HEK293T (cell line): Measurements from ENCODE around the gene MCOLN3.

Experiments used
- CTCF ChIA-PET: fragments of 350-600 bp; formaldehyde crosslinking; extraction: SDS; loops from one replicate; lab custom pipeline; 2021; ENCODE audit warnings: antibody characterized with exemption, inconsistent platforms; lab: Yijun Ruan, JAX
- POLR2A ChIA-PET: fragments of 350-600 bp; formaldehyde crosslinking; extraction: SDS; loops from one replicate; lab custom pipeline; 2020; ENCODE audit warnings: antibody characterized with exemption, inconsistent platforms; lab: Yijun Ruan, JAX
- DNase-seq: peaks from one replicate; pipeline ENCODE4 v3.0.0; 2012; ENCODE audit warnings: mixed read lengths; ENCODE audit errors: extremely low spot score
- ARNT ChIP-seq: fragments of 450-650 bp; IDR thresholded peaks from 2 replicates; pipeline ENCODE4 v1.6.1; 2017; ENCODE audit warnings: mild to moderate bottlenecking
- BHLHE40 ChIP-seq: fragments of 450-650 bp; IDR thresholded peaks from 2 replicates; pipeline ENCODE4 v1.6.1; 2016; ENCODE audit warnings: mild to moderate bottlenecking, moderate library complexity, borderline replicate concordance
- CTBP1 ChIP-seq: fragments of 450-650 bp; IDR thresholded peaks from 2 replicates; pipeline ENCODE4 v1.6.1; 2016; ENCODE audit warnings: borderline replicate concordance
- ELF4 ChIP-seq: fragments of 450-650 bp; IDR thresholded peaks from 2 replicates; pipeline ENCODE4 v1.6.1; 2017; ENCODE audit warnings: antibody characterized with exemption
- FOXA1 ChIP-seq: fragments of 450-650 bp; IDR thresholded peaks from 2 replicates; pipeline ENCODE4 v1.6.1; 2016; ENCODE audit warnings: mild to moderate bottlenecking
- FOXK2 ChIP-seq: fragments of 450-650 bp; IDR thresholded peaks from 2 replicates; pipeline ENCODE4 v1.6.1; 2016; ENCODE audit warnings: mild to moderate bottlenecking
- FOXM1 ChIP-seq: fragments of 450-650 bp; IDR thresholded peaks from 2 replicates; pipeline ENCODE4 v1.6.1; 2017; ENCODE audit warnings: mild to moderate bottlenecking, borderline replicate concordance
- HDGF ChIP-seq: fragments of 450-650 bp; IDR thresholded peaks from 2 replicates; pipeline ENCODE4 v1.6.1; 2017; ENCODE audit warnings: antibody characterized with exemption, borderline replicate concordance
- L3MBTL2 ChIP-seq: fragments of 450-650 bp; conservative IDR thresholded peaks from 2 replicates; pipeline ENCODE4 v1.6.1; 2016; ENCODE audit warnings: mild to moderate bottlenecking
- LEF1 ChIP-seq: fragments of 450-650 bp; IDR thresholded peaks from 2 replicates; pipeline ENCODE4 v1.6.1; 2017; ENCODE audit warnings: mild to moderate bottlenecking, borderline replicate concordance
- NFRKB ChIP-seq: fragments of 450-650 bp; IDR thresholded peaks from 2 replicates; pipeline ENCODE4 v1.6.1; 2016; ENCODE audit warnings: mild to moderate bottlenecking, moderate library complexity
- SP1 ChIP-seq: fragments of 450-650 bp; IDR thresholded peaks from 2 replicates; pipeline ENCODE4 v1.6.1; 2017
- SUZ12 ChIP-seq: fragments of 450-650 bp; IDR thresholded peaks from 2 replicates; pipeline ENCODE4 v1.6.1; 2016; ENCODE audit warnings: mild to moderate bottlenecking
- TARDBP ChIP-seq: fragments of 450-650 bp; IDR thresholded peaks from 2 replicates; pipeline ENCODE4 v1.6.1; 2016
- ZNF384 ChIP-seq: fragments of 450-650 bp; IDR thresholded peaks from 2 replicates; pipeline ENCODE4 v1.6.1; 2016
- TF ChIP-seq, protein P1 (sequence below): fragments of 450-650 bp; IDR thresholded peaks from 2 replicates; pipeline ENCODE4 v1.6.1; 2016

MCOLN3 gene

DNA sequence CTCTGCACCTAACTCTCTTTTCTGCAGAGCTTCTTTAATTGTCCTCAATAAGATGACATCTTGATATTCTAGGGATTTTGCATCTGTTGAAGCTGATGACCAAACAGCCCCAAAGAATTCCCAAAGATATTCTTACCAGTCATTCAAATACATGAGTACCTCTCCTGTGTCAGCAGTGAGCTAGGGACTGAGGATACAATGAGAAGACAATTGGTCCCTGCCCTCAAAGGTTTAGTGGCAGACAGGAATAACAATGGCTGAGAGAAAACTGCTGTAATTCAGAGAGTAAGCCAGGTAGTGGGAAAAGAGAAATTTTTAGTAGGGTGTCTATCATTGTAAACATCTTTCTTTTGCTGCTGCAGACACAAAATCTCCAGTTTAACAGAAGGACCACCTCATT, 5.9 kb downstream of the MCOLN3 start:
- TF ChIP-seq LEF1 (no peak), HDGF (no peak), NFRKB (no peak), FOXM1 (no peak), TARDBP (no peak), FOXK2 (no peak), ZNF384 (no peak), CTBP1 (no peak), SUZ12 (no peak), FOXA1 (no peak), L3MBTL2 (no peak), BHLHE40 (no peak)
- ChIA-PET POLR2A (no interaction called here), CTCF (interaction anchor here (0.6 kb wide), 1 partner anchor 98 kb away, joined by 3 read pairs; no protein-coding TSS in a partner anchor)
- no peak for DNase-seq

DNA sequence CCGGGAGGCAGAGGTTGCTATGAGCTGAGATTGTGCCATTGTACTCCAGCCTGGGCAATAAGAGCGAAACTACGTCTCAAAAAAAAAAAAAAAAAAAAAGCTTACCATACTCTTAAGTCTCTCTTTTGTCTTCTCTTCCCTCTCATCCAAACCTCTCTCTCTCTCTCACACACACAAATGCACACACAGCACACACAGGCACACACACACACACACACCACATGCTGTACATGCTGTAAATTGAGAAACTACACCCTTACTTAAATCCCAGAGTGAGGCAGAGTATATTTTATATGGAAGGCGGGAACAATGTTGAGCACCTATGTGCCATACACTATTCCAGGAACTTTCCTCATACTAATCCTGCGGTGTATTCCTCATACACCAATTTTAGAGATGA, 6.5 kb downstream of the MCOLN3 start:
- TF ChIP-seq, protein P1, sequence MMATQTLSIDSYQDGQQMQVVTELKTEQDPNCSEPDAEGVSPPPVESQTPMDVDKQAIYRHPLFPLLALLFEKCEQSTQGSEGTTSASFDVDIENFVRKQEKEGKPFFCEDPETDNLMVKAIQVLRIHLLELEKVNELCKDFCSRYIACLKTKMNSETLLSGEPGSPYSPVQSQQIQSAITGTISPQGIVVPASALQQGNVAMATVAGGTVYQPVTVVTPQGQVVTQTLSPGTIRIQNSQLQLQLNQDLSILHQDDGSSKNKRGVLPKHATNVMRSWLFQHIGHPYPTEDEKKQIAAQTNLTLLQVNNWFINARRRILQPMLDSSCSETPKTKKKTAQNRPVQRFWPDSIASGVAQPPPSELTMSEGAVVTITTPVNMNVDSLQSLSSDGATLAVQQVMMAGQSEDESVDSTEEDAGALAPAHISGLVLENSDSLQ: no peak
- no peak for TF ChIP-seq FOXA1
- TF ChIP-seq LEF1: no peak
- no peak for DNase-seq
- POLR2A ChIA-PET: no interaction called here
- CTCF ChIA-PET: no interaction called here

- ChIA-PET CTCF (no interaction called here), POLR2A (no interaction called here)
- TF ChIP-seq L3MBTL2 (no peak), FOXM1 (no peak), FOXA1 (no peak), FOXK2 (no peak), HDGF (no peak), NFRKB (no peak), SP1 (no peak), ZNF384 (no peak), CTBP1 (no peak), ELF4 (no peak), BHLHE40 (no peak), TARDBP (no peak), ARNT (no peak), SUZ12 (no peak), LEF1 (no peak)
- TF ChIP-seq, protein P1: no peak
- DNase-seq: no peak
Observed at GRCh38 chr1:85033221-85033620, 15.1 kb downstream of the MCOLN3 start.

DNA sequence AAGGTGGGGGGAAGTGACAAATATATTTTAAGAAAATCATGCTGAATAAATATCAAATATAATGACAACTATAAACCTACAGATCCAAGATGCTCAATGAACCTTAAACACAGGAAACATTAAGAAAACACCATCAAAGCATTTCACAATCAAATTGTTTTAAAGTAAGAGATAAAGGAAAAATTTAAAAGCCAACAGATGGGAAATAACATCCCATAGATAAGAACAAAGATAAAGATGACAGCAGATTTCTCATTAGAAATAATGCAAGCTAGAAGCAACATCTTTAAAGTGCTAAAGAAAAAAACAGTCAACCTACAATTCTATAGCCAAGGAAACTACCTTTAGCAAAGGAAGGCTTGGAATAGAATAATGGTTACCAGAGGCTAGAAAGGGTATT, 17.8 kb downstream of the MCOLN3 start:
- no peak for TF ChIP-seq SUZ12
- no peak for TF ChIP-seq SP1
- TF ChIP-seq, protein P1: no peak
- no peak for TF ChIP-seq ZNF384
- no peak for TF ChIP-seq BHLHE40
- TF ChIP-seq HDGF: no peak
- TF ChIP-seq TARDBP: no peak
- TF ChIP-seq LEF1: no peak
- TF ChIP-seq FOXK2: no peak
- no peak for TF ChIP-seq ELF4
- no peak for TF ChIP-seq CTBP1
- no peak for TF ChIP-seq ARNT
- no peak for TF ChIP-seq FOXM1
- TF ChIP-seq FOXA1: no peak
- no peak for TF ChIP-seq L3MBTL2
- TF ChIP-seq NFRKB: no peak
- POLR2A ChIA-PET: no interaction called here
- no peak for DNase-seq
- CTCF ChIA-PET: no interaction called here

DNA sequence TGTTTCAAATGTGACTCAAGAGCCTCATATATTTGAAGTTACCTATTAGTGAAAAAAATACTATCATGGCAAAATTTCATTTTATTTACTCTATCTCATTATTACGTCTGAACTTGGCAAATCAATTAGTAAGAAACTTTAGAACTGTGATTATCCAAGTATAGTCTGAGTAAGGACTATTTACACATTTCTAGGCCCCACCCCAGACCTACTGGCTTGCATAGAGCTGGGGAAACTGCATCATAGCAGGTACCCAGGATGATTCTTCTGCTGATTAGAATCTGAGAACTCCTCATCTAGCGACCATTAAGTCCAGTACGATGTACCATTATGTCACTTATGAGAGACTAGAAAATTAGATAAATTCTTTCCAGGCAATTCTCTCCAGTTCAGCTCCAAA, 20.1 kb downstream of the MCOLN3 start:
- no peak for DNase-seq
- POLR2A ChIA-PET: no interaction called here
- TF ChIP-seq BHLHE40 (no peak), ZNF384 (no peak), FOXK2 (no peak), SP1 (no peak), SUZ12 (no peak), TARDBP (no peak), L3MBTL2 (no peak), NFRKB (no peak), CTBP1 (no peak), LEF1 (no peak), ELF4 (no peak), HDGF (no peak)
- TF ChIP-seq, protein P1: no peak
- CTCF ChIA-PET: interaction anchor here (0.7 to 1.3 kb wide), 4 partner anchors 9 to 203 kb away, joined by 3 to 18 read pairs (median 3); no protein-coding TSS in a partner anchor

DNA sequence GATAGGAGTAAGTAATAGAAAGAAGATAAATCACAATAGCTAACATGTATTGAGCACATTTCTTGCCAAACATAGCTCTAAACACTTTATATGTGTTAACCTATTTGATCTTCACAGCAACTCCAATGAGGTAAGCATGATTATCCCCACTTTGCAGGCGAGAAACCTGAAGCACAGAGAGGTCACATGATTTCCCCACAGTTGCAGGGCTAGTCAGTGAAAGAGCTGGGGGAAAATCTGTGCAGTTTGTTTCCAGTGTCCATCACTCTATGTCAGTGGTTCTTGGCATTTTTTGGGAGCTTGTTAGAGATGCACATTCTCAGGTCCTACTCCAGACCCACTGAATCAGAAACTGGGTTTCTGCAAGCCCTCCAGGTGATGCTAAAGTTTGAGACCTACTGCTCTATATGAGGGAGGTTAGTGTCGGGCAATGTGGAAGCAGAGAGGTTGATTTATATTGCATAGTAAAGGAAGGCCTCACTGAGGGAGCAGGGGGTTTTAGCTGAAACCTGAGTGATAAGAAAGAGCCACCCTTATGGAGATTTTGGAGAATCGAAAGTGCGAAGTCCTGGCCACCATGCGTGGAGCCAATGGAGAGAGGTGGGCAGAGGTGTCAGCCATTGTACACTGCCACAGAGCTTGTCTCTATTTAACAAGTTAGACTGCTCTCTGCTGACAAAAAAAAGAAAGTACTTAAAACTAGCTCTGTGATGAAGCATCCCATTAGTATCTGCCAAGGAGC, 20.9 kb downstream of the MCOLN3 start:
- no peak for DNase-seq
- POLR2A ChIA-PET: no interaction called here
- CTCF ChIA-PET: interaction anchor here (0.5 to 1.3 kb wide), 6 partner anchors 10 to 255 kb away, joined by 3 to 18 read pairs (median 3); no protein-coding TSS in a partner anchor
- TF ChIP-seq ARNT: no peak
- TF ChIP-seq, protein P1: no peak
- TF ChIP-seq FOXM1: no peak
- TF ChIP-seq HDGF: no peak
- TF ChIP-seq SP1: no peak
- TF ChIP-seq ELF4: no peak
